MCF 10A (cell line): Measurements from ENCODE around the gene EPN2. TPM values are rescaled to one million over a fixed set of nuclear protein-coding genes. Genes with fewer than 3 reads are reported as not detected.

Source experiments
- BruUV-seq: library from RNA; stranded (reverse); fragments of 400-500 nt; replicated peaks from 2 replicates; lab custom pipeline; 2021; lab: Mats Ljungman, UMichigan
- CTCF ChIA-PET: fragments of 300-600 bp; sonication (Branson Sonifier 250); formaldehyde crosslinking; extraction: SDS; loops from one replicate; lab custom pipeline; 2021; ENCODE audit warnings: antibody characterized with exemption, inconsistent platforms; lab: Yijun Ruan, JAX
- POLR2A ChIA-PET: fragments of 300-600, 350-650 bp; sonication (Branson Sonifier 250); formaldehyde crosslinking; extraction: SDS; loops from one replicate; lab custom pipeline; 2020; ENCODE audit warnings: antibody characterized with exemption, inconsistent platforms; lab: Yijun Ruan, JAX
- DNase-seq: peaks from one replicate; pipeline ENCODE4 v3.0.0-alpha.2; 2018; ENCODE audit not compliant: unreplicated experiment
- H3K27ac Mint-ChIP-seq: one replicate; pipeline ENCODE4 v1.8.0; 2022; ENCODE audit warnings: mild to moderate bottlenecking, low read depth, mixed read lengths; ENCODE audit not compliant: unreplicated experiment
- H3K27me3 Mint-ChIP-seq: one replicate; pipeline ENCODE4 v1.8.0; 2022; ENCODE audit warnings: mixed read lengths; ENCODE audit not compliant: insufficient read depth, unreplicated experiment
- H3K36me3 Mint-ChIP-seq: one replicate; pipeline ENCODE4 v1.8.0; 2022; ENCODE audit warnings: mild to moderate bottlenecking, moderate library complexity, mixed read lengths; ENCODE audit not compliant: insufficient read depth, unreplicated experiment
- H3K4me1 Mint-ChIP-seq: one replicate; pipeline ENCODE4 v1.8.0; 2022; ENCODE audit warnings: mixed read lengths; ENCODE audit not compliant: insufficient read depth, unreplicated experiment
- H3K4me3 Mint-ChIP-seq: one replicate; pipeline ENCODE4 v1.8.0; 2022; ENCODE audit warnings: mild to moderate bottlenecking, moderate library complexity, mixed read lengths; ENCODE audit not compliant: unreplicated experiment
- H3K9me3 Mint-ChIP-seq: one replicate; pipeline ENCODE4 v1.8.0; 2022; ENCODE audit warnings: mixed read lengths; ENCODE audit not compliant: unreplicated experiment
- intact Hi-C: fragments of 100-400 bp; cut with micrococcal nuclease; formaldehyde crosslinking; loops from 2 replicates; pipeline ENCODE4 v1.14.1; 2022
- microRNA-seq: library from miRNA; unstranded; fragments of <30 nt; microRNA quantifications from one replicate; pipeline ENCODE4 v1.2.0, GENCODE V29; 2022
- total RNA-seq: library from RNA; stranded (reverse); gene quantifications from 2 replicates; pipeline ENCODE4 v1.2.3, GENCODE V29; 2022
- TF ChIP-seq, protein P1 (sequence below): fragments of 200-600 bp; IDR thresholded peaks from one replicate; pipeline ENCODE4 v1.8.0; 2022; ENCODE audit warnings: antibody characterized with exemption, mild to moderate bottlenecking; ENCODE audit not compliant: unreplicated experiment

Gene EPN2
- total RNA-seq, 1 experiment from 2014 or later = 35.1 TPM

- TF ChIP-seq, protein P1, sequence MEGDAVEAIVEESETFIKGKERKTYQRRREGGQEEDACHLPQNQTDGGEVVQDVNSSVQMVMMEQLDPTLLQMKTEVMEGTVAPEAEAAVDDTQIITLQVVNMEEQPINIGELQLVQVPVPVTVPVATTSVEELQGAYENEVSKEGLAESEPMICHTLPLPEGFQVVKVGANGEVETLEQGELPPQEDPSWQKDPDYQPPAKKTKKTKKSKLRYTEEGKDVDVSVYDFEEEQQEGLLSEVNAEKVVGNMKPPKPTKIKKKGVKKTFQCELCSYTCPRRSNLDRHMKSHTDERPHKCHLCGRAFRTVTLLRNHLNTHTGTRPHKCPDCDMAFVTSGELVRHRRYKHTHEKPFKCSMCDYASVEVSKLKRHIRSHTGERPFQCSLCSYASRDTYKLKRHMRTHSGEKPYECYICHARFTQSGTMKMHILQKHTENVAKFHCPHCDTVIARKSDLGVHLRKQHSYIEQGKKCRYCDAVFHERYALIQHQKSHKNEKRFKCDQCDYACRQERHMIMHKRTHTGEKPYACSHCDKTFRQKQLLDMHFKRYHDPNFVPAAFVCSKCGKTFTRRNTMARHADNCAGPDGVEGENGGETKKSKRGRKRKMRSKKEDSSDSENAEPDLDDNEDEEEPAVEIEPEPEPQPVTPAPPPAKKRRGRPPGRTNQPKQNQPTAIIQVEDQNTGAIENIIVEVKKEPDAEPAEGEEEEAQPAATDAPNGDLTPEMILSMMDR = no peak
- Mint-ChIP-seq H3K4me1 (peaks cover 26% of the 10 kb centered on the region), H3K4me3 (no peak overlapping the region), H3K36me3 (peaks cover 23% of the 10 kb centered on the region), H3K27ac (no peak overlapping the region), H3K9me3 (no peaks in the 10 kb centered on the region), H3K27me3 (no peaks in the 10 kb centered on the region)
- no peak for DNase-seq
- BruUV-seq = no TSS peak
- intact Hi-C loops = no loop called here
- ChIA-PET POLR2A (interaction anchor here (1.1 to 1.2 kb wide), 2 partner anchors 8 to 63 kb away, joined by 3 to 16 read pairs; partner anchors contain the start of gene MAPK7), CTCF (interaction anchor here (1.3 to 2.8 kb wide), 2 partner anchors 22 to 62 kb away, joined by 5 to 6 read pairs; no protein-coding TSS in a partner anchor)
These were observed 148.4 kb downstream of the EPN2 start for GRCh38 chr17:19385521-19385983.

Small RNA genes within 50 kb of the gene (microRNA-seq; reads per million reads assigned to microRNA genes)
- gene MIR1180 = 1,417 reads per million, percentile 88 among the genes with 10 or more reads in this experiment

Other genes with a start within 250 kb of the EPN2 start
- gene FAM83G, start 232.6 kb upstream of the EPN2 start, total RNA-seq = 47.7 and 50.1 TPM in 2 replicates
- not detected in 2 replicates for gene GRAP, start 190.4 kb upstream of the EPN2 start, total RNA-seq
- gene GRAPL, start 109.8 kb upstream of the EPN2 start, total RNA-seq = not detected in 2 replicates
- gene B9D1, start 125.4 kb downstream of the EPN2 start, total RNA-seq = 30.4 and 33.0 TPM in 2 replicates
- gene MAPK7, start 141.1 kb downstream of the EPN2 start, total RNA-seq = 14.5 and 18.2 TPM in 2 replicates
- not detected in 2 replicates for gene MFAP4, start 149.8 kb downstream of the EPN2 start, total RNA-seq
- 0.25 TPM in 1 of 2 replicates, not detected in the other for gene RNF112, start 173.9 kb downstream of the EPN2 start, total RNA-seq